Measurements from ENCODE around the gene BUD13.

DNA sequence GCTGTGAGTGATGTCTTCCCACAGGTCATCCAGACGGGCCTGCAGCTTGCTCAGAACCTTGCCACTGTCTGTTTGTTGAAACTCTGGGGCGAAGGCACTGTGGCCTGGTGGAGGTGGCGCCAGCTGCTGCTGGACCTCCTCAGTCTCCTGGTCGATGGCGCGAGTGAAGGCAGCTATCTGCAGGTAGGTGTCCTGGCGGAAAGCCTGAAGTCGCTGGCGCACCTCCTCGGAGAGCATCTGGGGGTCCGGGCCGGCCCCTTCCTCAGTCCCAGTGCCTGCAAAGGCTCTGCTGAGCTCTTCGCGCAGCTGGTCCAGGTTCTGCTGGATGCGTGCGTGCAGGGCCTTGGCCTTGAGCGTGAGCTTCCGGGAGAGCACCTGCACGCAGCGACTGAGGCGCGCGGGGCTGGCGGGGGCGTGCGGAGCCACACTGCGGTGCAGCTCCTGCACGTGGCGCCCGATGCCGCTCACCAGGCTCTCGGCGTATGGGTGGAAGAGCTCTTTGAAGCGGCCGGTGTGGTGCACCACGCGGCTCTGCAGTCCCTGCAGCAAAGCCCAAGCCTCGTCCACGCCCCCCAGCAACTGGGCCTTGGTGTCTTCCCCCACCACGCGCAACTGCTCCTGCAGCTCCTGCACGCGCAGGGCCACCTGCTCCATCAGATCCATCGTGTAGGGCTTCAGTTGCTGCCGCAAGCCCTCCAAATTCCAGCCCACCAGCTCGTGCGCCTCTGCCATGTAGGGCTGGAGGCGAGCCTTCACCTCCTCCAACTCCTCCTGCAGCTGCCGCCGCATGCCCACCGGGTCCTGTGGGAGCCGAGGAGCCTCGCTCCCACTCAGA is 17.6 kb upstream of the BUD13 start:
- no peak for TF ChIP-seq EZH2 (IDR thresholded peaks at IDR 0.05; ENCODE audit: low read length)
- TF ChIP-seq, protein P1, sequence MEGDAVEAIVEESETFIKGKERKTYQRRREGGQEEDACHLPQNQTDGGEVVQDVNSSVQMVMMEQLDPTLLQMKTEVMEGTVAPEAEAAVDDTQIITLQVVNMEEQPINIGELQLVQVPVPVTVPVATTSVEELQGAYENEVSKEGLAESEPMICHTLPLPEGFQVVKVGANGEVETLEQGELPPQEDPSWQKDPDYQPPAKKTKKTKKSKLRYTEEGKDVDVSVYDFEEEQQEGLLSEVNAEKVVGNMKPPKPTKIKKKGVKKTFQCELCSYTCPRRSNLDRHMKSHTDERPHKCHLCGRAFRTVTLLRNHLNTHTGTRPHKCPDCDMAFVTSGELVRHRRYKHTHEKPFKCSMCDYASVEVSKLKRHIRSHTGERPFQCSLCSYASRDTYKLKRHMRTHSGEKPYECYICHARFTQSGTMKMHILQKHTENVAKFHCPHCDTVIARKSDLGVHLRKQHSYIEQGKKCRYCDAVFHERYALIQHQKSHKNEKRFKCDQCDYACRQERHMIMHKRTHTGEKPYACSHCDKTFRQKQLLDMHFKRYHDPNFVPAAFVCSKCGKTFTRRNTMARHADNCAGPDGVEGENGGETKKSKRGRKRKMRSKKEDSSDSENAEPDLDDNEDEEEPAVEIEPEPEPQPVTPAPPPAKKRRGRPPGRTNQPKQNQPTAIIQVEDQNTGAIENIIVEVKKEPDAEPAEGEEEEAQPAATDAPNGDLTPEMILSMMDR (optimal IDR thresholded peaks at IDR 0.05 in 1 of 3, IDR thresholded peaks at IDR 0.05 in 1 of 3, conservative IDR thresholded peaks at IDR 0.05 in 1 of 3; ENCODE audit: extremely low read depth in 1 of 3, insufficient read depth in 2 of 3, low read length in 3 of 3), result no peak
